Measurements from ENCODE around the gene SLC13A2. TPM values are rescaled to one million over a fixed set of nuclear protein-coding genes. Genes with fewer than 3 reads are reported as not detected.

SLC13A2 gene
- total and polyA plus RNA-seq, 12 donors = not detected

DNA sequence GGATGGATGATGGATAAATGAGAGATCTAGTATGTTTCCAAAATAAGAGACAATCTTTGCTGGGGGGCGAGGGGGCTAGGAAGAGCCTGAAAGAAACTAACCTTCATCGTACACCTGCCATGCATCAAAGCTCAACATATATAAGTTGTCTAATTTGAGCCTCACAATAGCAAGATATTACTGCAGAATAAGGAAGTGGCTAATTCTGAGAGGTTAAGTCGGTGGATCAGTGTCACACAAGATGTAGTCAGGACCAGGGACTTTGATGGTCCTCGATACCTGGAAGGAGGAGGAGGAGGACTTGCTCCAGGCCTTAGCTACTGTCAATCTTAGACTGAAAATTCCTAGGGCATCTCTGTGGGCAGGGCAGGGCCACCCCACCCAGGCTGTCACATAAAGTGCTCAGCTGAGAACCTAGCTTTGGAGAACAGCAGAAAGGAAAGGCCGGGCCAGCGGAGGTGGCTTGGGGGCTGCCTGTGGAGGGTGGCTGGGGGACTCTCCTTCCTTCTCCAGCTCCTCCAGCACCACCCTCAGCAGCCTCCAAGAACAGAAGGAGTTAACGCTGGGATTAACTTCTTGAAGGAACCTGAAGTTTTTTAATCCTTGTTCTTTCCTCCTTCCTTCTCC, 460 bp upstream of the SLC13A2 start:
- no peak overlapping the region for H3K4me3 ChIP-seq
- H3K36me3 ChIP-seq = no peaks in the 10 kb centered on the region
- DNase-seq = no peak
- peaks cover 0 to 14% (median 4%) of the 10 kb centered on the region in 7 donors for H3K27me3 ChIP-seq
- H3K9me3 ChIP-seq = no peaks in the 10 kb centered on the region
- H3K27ac ChIP-seq = no peak overlapping the region
- WGBS, 2 donors = 85 to 93% methylated on average over 7 of the region's 7 CpGs
- peaks cover 0 to 8% (median 0%) of the 10 kb centered on the region in 9 donors for H3K4me1 ChIP-seq
- TF ChIP-seq CTCF (IDR thresholded peaks at IDR 0.05) = no peak
- ATAC-seq = no peak
- intact Hi-C loops (cut with DNase I) = no loop called here

GRCh38 chr17:28474111-28474531, 677 bp downstream of the SLC13A2 start:
- H3K4me3 ChIP-seq = no peak overlapping the region
- H3K9me3 ChIP-seq = no peaks in the 10 kb centered on the region
- 78 to 90% methylated on average over 7 of the region's 7 CpGs for WGBS, 2 donors
- H3K27me3 ChIP-seq = peaks cover 0 to 14% (median 2%) of the 10 kb centered on the region in 7 donors
- ATAC-seq (no peak), DNase-seq (no peak)
- no peaks in the 10 kb centered on the region for H3K36me3 ChIP-seq
- no peak for TF ChIP-seq CTCF (IDR thresholded peaks at IDR 0.05)
- intact Hi-C loops (cut with DNase I) = no loop called here
- H3K27ac ChIP-seq = no peak overlapping the region
- no peaks in the 10 kb centered on the region for H3K4me1 ChIP-seq

DNA sequence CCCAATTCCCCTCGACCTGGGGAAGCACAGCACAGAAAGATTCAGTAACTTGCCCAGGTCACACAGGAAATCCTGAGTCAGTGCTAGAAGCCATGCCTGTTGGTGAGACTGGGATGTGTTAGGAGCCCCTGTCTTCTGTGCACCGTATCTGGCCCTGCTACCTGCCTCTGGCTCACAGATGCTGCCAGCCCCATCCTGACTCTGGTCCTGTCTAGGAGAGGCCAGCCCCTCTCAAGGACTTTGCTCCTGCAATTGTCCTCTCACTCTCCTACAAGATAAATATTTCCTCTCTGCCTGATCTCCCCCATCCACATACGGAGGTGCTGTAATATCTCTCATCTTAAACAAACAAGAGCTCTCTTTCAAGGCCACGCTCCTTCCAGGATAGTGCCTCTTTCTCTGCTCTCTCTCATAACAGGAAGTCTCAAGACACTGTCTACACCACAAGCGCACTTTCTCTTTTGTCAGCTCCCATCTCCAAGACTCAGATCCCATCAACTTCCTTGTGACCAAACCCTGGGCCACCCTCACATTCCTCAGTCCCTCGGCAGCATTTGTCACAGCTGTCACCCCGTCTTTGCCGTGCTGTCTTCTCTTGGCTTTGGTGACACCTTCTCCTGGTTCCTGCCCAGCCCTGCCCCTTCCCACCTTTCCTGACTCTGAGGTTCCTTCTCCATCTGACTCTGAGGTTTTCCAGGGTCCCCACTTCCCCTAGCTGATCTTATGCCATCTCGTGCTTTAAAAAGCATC, 1.9 kb downstream of the SLC13A2 start:
- Histone ChIP-seq H3K27me3 (peaks cover 0 to 9% (median 0%) of the 10 kb centered on the region in 7 donors), H3K36me3 (no peaks in the 10 kb centered on the region), H3K9me3 (no peaks in the 10 kb centered on the region), H3K27ac (no peak overlapping the region), H3K4me3 (no peak overlapping the region), H3K4me1 (no peaks in the 10 kb centered on the region)
- no peak for ATAC-seq
- intact Hi-C loops (cut with DNase I) = no loop called here
- WGBS, 2 donors = 43 to 45% methylated on average over 9 of the region's 9 CpGs
- no peak for DNase-seq
- TF ChIP-seq CTCF (IDR thresholded peaks at IDR 0.05) = no peak

- H3K4me3 ChIP-seq = no peak overlapping the region
- H3K4me1 ChIP-seq = no peaks in the 10 kb centered on the region
- DNase-seq (no peak), ATAC-seq (no peak)
- H3K27ac ChIP-seq = no peak overlapping the region
- WGBS, 2 donors = 75 to 79% methylated on average over 11 of the region's 11 CpGs
- TF ChIP-seq CTCF (IDR thresholded peaks at IDR 0.05) = no peak
- H3K36me3 ChIP-seq = no peaks in the 10 kb centered on the region
- peaks cover 0 to 9% (median 0%) of the 10 kb centered on the region in 7 donors for H3K27me3 ChIP-seq
- no peaks in the 10 kb centered on the region for H3K9me3 ChIP-seq
- intact Hi-C loops (cut with DNase I) = no loop called here
These were observed 2.8 kb downstream of the SLC13A2 start for GRCh38 chr17:28476076-28476865.
